B cell (primary cell): Measurements from ENCODE around the gene CCDC78. TPM values are rescaled to one million over a fixed set of nuclear protein-coding genes. Genes with fewer than 3 reads are reported as not detected.

Source experiments
- ATAC-seq: fragments of 200-7000 bp; cut with Tn5 transposase; one replicate; pipeline ENCODE4 v1.10.0; 2021; ENCODE audit warnings: low read depth, mild to moderate bottlenecking, moderate number of reproducible peaks, moderate library complexity
- CTCF ChIA-PET: fragments of 350-600 bp; sonication (Branson Sonifier 250); formaldehyde crosslinking; loops from one replicate; lab custom pipeline; 2021; ENCODE audit warnings: antibody characterized with exemption, inconsistent platforms; lab: Charles Lee
- POLR2A ChIA-PET: fragments of 350-600 bp; sonication (Branson Sonifier 250); formaldehyde crosslinking; loops from one replicate; lab custom pipeline; 2021; ENCODE audit warnings: antibody characterized with exemption; lab: Charles Lee
- DNase-seq: peaks from one replicate; pipeline ENCODE4 v3.0.0; 2013
- H2AFZ ChIP-seq: 2 replicates; pipeline ENCODE4 v1.6.1; 2012; ENCODE audit warnings: mild to moderate bottlenecking, low read depth, low read length; ENCODE audit not compliant: insufficient read depth, poor library complexity, severe bottlenecking
- H3K27ac ChIP-seq, 2 donors: 1 replicate in 1 of 2; 2 replicates in 1 of 2; pipeline ENCODE4 v1.5.1; 2012 to 2013; ENCODE audit warnings: low read length in 2 of 2, mild to moderate bottlenecking in 2 of 2, moderate library complexity in 1 of 2
- H3K27me3 ChIP-seq, 4 experiments: fragments of 200-600 bp in 1 of 4; sonication (generic) in 1 of 4; replicated peaks in 1 of 4; 1 replicate in 2 of 4; 2 replicates in 2 of 4; pipeline versions ENCODE4 v1.6.1 to v1.7.0; 2013 to 2016; ENCODE audit warnings: low read length in 3 of 4, mild to moderate bottlenecking in 2 of 4, mixed read lengths in 1 of 4, moderate library complexity in 1 of 4; ENCODE audit not compliant: insufficient read depth in 4 of 4, control insufficient read depth in 3 of 4; ENCODE audit errors: control extremely low read depth in 1 of 4
- H3K36me3 ChIP-seq, 2 experiments: replicated peaks in 1 of 2; 1 replicate in 1 of 2; 2 replicates in 1 of 2; pipeline versions ENCODE4 v1.6.1 to v1.7.1; 2013; ENCODE audit warnings: low read length in 1 of 2; ENCODE audit not compliant: insufficient read depth in 2 of 2, control insufficient read depth in 1 of 2; ENCODE audit errors: control extremely low read depth in 1 of 2, extremely low read depth in 1 of 2
- H3K4me1 ChIP-seq, 2 donors: fragments of 200-600 bp in 1 of 2; sonication (generic) in 1 of 2; 1 replicate in 1 of 2; 2 replicates in 1 of 2; pipeline versions ENCODE4 v1.5.1 to v1.6.1; 2013 to 2017; ENCODE audit warnings: low read length in 2 of 2; ENCODE audit not compliant: control insufficient read depth in 2 of 2, insufficient read depth in 2 of 2
- H3K4me2 ChIP-seq: replicated peaks from 2 replicates; pipeline ENCODE3; 2012; ENCODE audit warnings: mild to moderate bottlenecking, low read depth, low read length; ENCODE audit not compliant: poor library complexity, severe bottlenecking
- H3K4me3 ChIP-seq, 5 experiments: fragments of 200-600 bp in 1 of 5; sonication (generic) in 1 of 5; 1 replicate in 3 of 5; 2 replicates in 2 of 5; pipeline versions ENCODE4 v1.5.1 to v1.7.0; 2011 to 2016; ENCODE audit warnings: low read length in 4 of 5, mild to moderate bottlenecking in 4 of 5, low read depth in 2 of 5, control low read depth in 1 of 5, moderate library complexity in 1 of 5; ENCODE audit not compliant: insufficient read depth in 1 of 5; ENCODE audit errors: control extremely low read depth in 1 of 5, extremely low read depth in 1 of 5
- H3K79me2 ChIP-seq: fragments of 200-600 bp; sonication (generic); one replicate; pipeline ENCODE4 v1.6.0; 2016; ENCODE audit warnings: low read length; ENCODE audit not compliant: control insufficient read depth, insufficient read depth
- H3K9ac ChIP-seq: fragments of 200-600 bp; sonication (generic); 2 replicates; pipeline ENCODE4 v1.6.1; 2017; ENCODE audit warnings: mild to moderate bottlenecking, low read length, moderate library complexity
- H3K9me3 ChIP-seq, 3 donors: one replicate each; pipeline versions ENCODE4 v1.6.1 to v1.7.1; 2013; ENCODE audit warnings: low read length in 2 of 3; ENCODE audit not compliant: control insufficient read depth in 2 of 3, insufficient read depth in 1 of 3; ENCODE audit errors: control extremely low read depth in 1 of 3
- H4K20me1 ChIP-seq: 2 replicates; pipeline ENCODE4 v1.6.0; 2012; ENCODE audit warnings: mild to moderate bottlenecking, low read length; ENCODE audit not compliant: insufficient read depth, control insufficient read depth, poor library complexity, severe bottlenecking
- H3K27ac Mint-ChIP-seq: one replicate; pipeline ENCODE4 v1.8.0; 2021; ENCODE audit warnings: mixed read lengths
- H3K27me3 Mint-ChIP-seq: one replicate; pipeline ENCODE4 v1.8.0; 2021; ENCODE audit warnings: mixed read lengths
- H3K4me1 Mint-ChIP-seq: one replicate; pipeline ENCODE4 v1.8.0; 2021; ENCODE audit warnings: mixed read lengths
- H3K4me3 Mint-ChIP-seq: one replicate; pipeline ENCODE4 v1.8.0; 2021; ENCODE audit warnings: mixed read lengths
- H3K9me3 Mint-ChIP-seq: one replicate; pipeline ENCODE4 v1.8.0; 2022; ENCODE audit warnings: mixed read lengths; ENCODE audit not compliant: insufficient read depth
- CTCF ChIP-seq: fragments of 200-600 bp; IDR thresholded peaks from one replicate; pipeline ENCODE4 v1.8.0; 2022; ENCODE audit warnings: antibody characterized with exemption, mild to moderate bottlenecking
- EZH2 ChIP-seq: IDR thresholded peaks from 2 replicates; pipeline ENCODE4 v1.6.1; 2012; ENCODE audit warnings: borderline replicate concordance, low read depth, mild to moderate bottlenecking, moderate library complexity, low read length; ENCODE audit not compliant: insufficient read depth, poor library complexity, severe bottlenecking
- WGBS: methylation state at CpG from one replicate; pipeline ENCODE4 v1.1.5; 2013; ENCODE audit warnings: missing lambda C conversion rate; ENCODE audit not compliant: insufficient coverage; 5-methylcytosine and 5-hydroxymethylcytosine counted together
- intact Hi-C: fragments of 100-400 bp; cut with micrococcal nuclease; formaldehyde crosslinking; loops from one replicate; pipeline ENCODE4 v1.10.0; 2022
- polyA plus RNA-seq: library from polyadenylated mRNA; depleted of rRNA; stranded (reverse); fragments of >200 nt; gene quantifications from 2 replicates; pipeline ENCODE4 v1.2.3, GENCODE V29; 2012
- total RNA-seq, 2 donors: library from RNA; stranded (reverse); fragments of 120-200 nt in 1 of 2; gene quantifications; 1 replicate in 1 of 2; 2 replicates in 1 of 2; pipeline versions ENCODE4 v1.2.3 to v1.2.4, GENCODE V29; 2013 to 2022

CCDC78 gene
- total and polyA plus RNA-seq, 2 donors (not counting 1 experiment from before 2014, with no cell fraction given) = 11.8 to 34.2 TPM

GRCh38 chr16:750485-750884 lies 24.2 kb upstream of the CCDC78 start:
- Histone ChIP-seq H3K9ac (no peak overlapping the region), H3K9me3 (no peaks in the 10 kb centered on the region), H3K79me2 (no peaks in the 10 kb centered on the region), H3K4me1 (peaks cover 4 to 6% of the 10 kb centered on the region in 2 donors), H2AFZ (no peak overlapping the region), H3K4me2 (no peak overlapping the region), H3K27ac (no peak overlapping the region), H3K27me3 (no peaks in the 10 kb centered on the region), H4K20me1 (no peaks in the 10 kb centered on the region), H3K4me3 (no peak overlapping the region), H3K36me3 (no peaks in the 10 kb centered on the region)
- Mint-ChIP-seq H3K9me3 (no peaks in the 10 kb centered on the region), H3K4me3 (no peak overlapping the region), H3K27me3 (no peaks in the 10 kb centered on the region), H3K27ac (no peak overlapping the region), H3K4me1 (peaks cover 1% of the 10 kb centered on the region)
- intact Hi-C loops = no loop called here
- ChIA-PET CTCF (interaction anchor here (2.1 kb wide), 1 partner anchor 11 kb away, joined by 6 read pairs; the partner anchor contains the start of gene CIAO3), POLR2A (no interaction called here)
- 90% methylated on average over 9 of the region's 9 CpGs for WGBS
- no peak for DNase-seq
- TF ChIP-seq CTCF (no peak), EZH2 (no peak)
- ATAC-seq = no peak

GRCh38 chr16:749010-749409 lies 22.8 kb upstream of the CCDC78 start:
- Histone ChIP-seq H3K36me3 (no peaks in the 10 kb centered on the region), H3K27me3 (no peaks in the 10 kb centered on the region), H3K27ac (no peak overlapping the region), H3K4me1 (no peaks in the 10 kb centered on the region), H2AFZ (no peak overlapping the region), H3K9me3 (no peaks in the 10 kb centered on the region), H3K4me2 (no peak overlapping the region), H3K4me3 (no peak overlapping the region), H3K9ac (no peak overlapping the region), H3K79me2 (no peaks in the 10 kb centered on the region), H4K20me1 (no peaks in the 10 kb centered on the region)
- POLR2A ChIA-PET = no interaction called here
- intact Hi-C loops = no loop called here
- Mint-ChIP-seq H3K9me3 (no peaks in the 10 kb centered on the region), H3K4me1 (no peaks in the 10 kb centered on the region), H3K27ac (no peak overlapping the region), H3K27me3 (no peaks in the 10 kb centered on the region), H3K4me3 (no peak overlapping the region)
- no peak for ATAC-seq
- CTCF ChIA-PET = interaction anchor here (0.7 to 0.9 kb wide), 2 partner anchors 14 to 39 kb away, joined by 3 to 4 read pairs; partner anchors contain the start of genes CHTF18 and RPUSD1
- no peak for DNase-seq
- WGBS = 100% methylated on average over 1 of the region's 6 CpGs
- TF ChIP-seq EZH2 (no peak), CTCF (no peak)
